HCT116 (cell line): ENCODE data around the gene DNAJC1. TPM values are rescaled to one million over a fixed set of nuclear protein-coding genes. Genes with fewer than 3 reads are reported as not detected.

ENCODE experiments used
- ATAC-seq: fragments of 200-7000 bp; cut with Tn5 transposase; 2 replicates; pipeline ENCODE4 v1.9.1; 2020; ENCODE audit warnings: mild to moderate bottlenecking, moderate library complexity
- BruUV-seq: library from RNA; stranded (reverse); fragments of 400-500 nt; replicated peaks from 2 replicates; lab custom pipeline; 2021; lab: Mats Ljungman, UMichigan
- CTCF ChIA-PET: fragments of 300-600 bp; sonication (Branson Sonifier 250); formaldehyde crosslinking; loops from one replicate; lab custom pipeline; 2021; ENCODE audit warnings: antibody characterized with exemption; lab: Charles Lee
- POLR2A ChIA-PET: fragments of 300-600, 350-600 bp; sonication (Branson Sonifier 250); formaldehyde crosslinking; loops from one replicate; lab custom pipeline; 2021; ENCODE audit warnings: antibody characterized with exemption; lab: Charles Lee
- RAD21 ChIA-PET, 2 experiments: fragments of 300-600 bp; sonication (Branson Sonifier 250); formaldehyde crosslinking; loops; one replicate each; lab custom pipeline; 2023; ENCODE audit warnings: low total read pairs in 2 of 2; ENCODE audit not compliant: uncharacterized antibody in 2 of 2, unreplicated experiment in 2 of 2, low non-redundant PET in 1 of 2; lab: Charles Lee
- DNase-seq: peaks from one replicate; pipeline ENCODE4 v3.0.0-alpha.2; 2010; ENCODE audit warnings: low read depth, low spot score
- H2AFZ ChIP-seq: fragments of 200-600 bp; shearing (Covaris generic), sonication (generic); 2 replicates; pipeline ENCODE4 v1.6.1; 2017; ENCODE audit warnings: low read depth, mixed run types, mixed read lengths, antibody characterized with exemption, low read length; ENCODE audit not compliant: poor library complexity, severe bottlenecking
- H3K27ac ChIP-seq: 2 replicates; pipeline ENCODE4 v1.5.1; 2012; ENCODE audit warnings: low read depth, low read length
- H3K27me3 ChIP-seq: fragments of 200-600 bp; sonication (generic); 2 replicates; pipeline ENCODE4 v1.6.1; 2016; ENCODE audit warnings: mixed run types, low read length, mixed read lengths; ENCODE audit not compliant: insufficient read depth
- H3K36me3 ChIP-seq, 2 experiments: fragments of 200-500 bp in 1 of 2; fragments of 200-600 bp in 1 of 2; sonication (Bioruptor generic) in 1 of 2; sonication (generic) in 1 of 2; 2 replicates each; pipeline versions ENCODE4 v1.5.1 to v1.6.1; 2014 to 2016; ENCODE audit warnings: low read length in 2 of 2, inconsistent platforms in 1 of 2, mixed read lengths in 1 of 2, mixed run types in 1 of 2; ENCODE audit not compliant: insufficient read depth in 2 of 2, control insufficient read depth in 1 of 2
- H3K4me1 ChIP-seq, 2 experiments: fragments of 200-600 bp in 1 of 2; sonication (generic) in 1 of 2; 2 replicates each; pipeline versions ENCODE4 v1.5.1 to v1.6.1; 2012 to 2017; ENCODE audit warnings: low read length in 2 of 2, inconsistent platforms in 1 of 2, mild to moderate bottlenecking in 1 of 2, mixed read lengths in 1 of 2, mixed run types in 1 of 2, moderate library complexity in 1 of 2; ENCODE audit not compliant: insufficient read depth in 2 of 2, control insufficient read depth in 1 of 2
- H3K4me2 ChIP-seq: fragments of 200-600 bp; sonication (generic); 2 replicates; pipeline ENCODE4 v1.6.1; 2017; ENCODE audit warnings: mixed run types, low read length, mixed read lengths
- H3K4me3 ChIP-seq, 2 experiments: fragments of 200-600 bp in 1 of 2; sonication (generic) in 1 of 2; replicated peaks in 1 of 2; 2 replicates each; pipeline ENCODE4 v1.5.1; 2011 to 2016; ENCODE audit warnings: low read length in 2 of 2, control low read depth in 1 of 2, low read depth in 1 of 2, mild to moderate bottlenecking in 1 of 2, mixed read lengths in 1 of 2, mixed run types in 1 of 2
- H3K79me2 ChIP-seq: fragments of 200-600 bp; sonication (generic); 2 replicates; pipeline ENCODE4 v1.6.1; 2017; ENCODE audit warnings: mild to moderate bottlenecking, mixed run types, low read length, moderate library complexity, mixed read lengths; ENCODE audit not compliant: insufficient read depth
- H3K9ac ChIP-seq: fragments of 200-600 bp; sonication (generic); 2 replicates; pipeline ENCODE4 v1.6.1; 2016; ENCODE audit warnings: low read length, mixed read lengths
- H3K9me2 ChIP-seq: fragments of 200-600 bp; sonication (generic), shearing (Covaris generic); 2 replicates; pipeline ENCODE4 v1.6.1; 2017; ENCODE audit warnings: mixed run types, mild to moderate bottlenecking, moderate library complexity; ENCODE audit not compliant: insufficient read depth
- H3K9me3 ChIP-seq, 2 experiments: fragments of 200-500 bp in 1 of 2; fragments of 200-600 bp in 1 of 2; sonication (Bioruptor generic) in 1 of 2; sonication (generic) in 1 of 2; 2 replicates each; pipeline ENCODE4 v1.6.1; 2014 to 2017; ENCODE audit warnings: low read length in 2 of 2, mixed read lengths in 2 of 2, inconsistent platforms in 1 of 2, low read depth in 1 of 2, mild to moderate bottlenecking in 1 of 2, mixed run types in 1 of 2, moderate library complexity in 1 of 2; ENCODE audit not compliant: control insufficient read depth in 1 of 2, insufficient read depth in 1 of 2
- H4K20me1 ChIP-seq: fragments of 200-600 bp; sonication (generic), shearing (Covaris generic); 2 replicates; pipeline ENCODE4 v1.6.1; 2017; ENCODE audit warnings: mixed run types, mild to moderate bottlenecking, moderate library complexity; ENCODE audit not compliant: insufficient read depth
- CBX3 ChIP-seq: IDR thresholded peaks from 2 replicates; pipeline ENCODE4 v1.6.1; 2012; ENCODE audit warnings: low read depth
- CTCF ChIP-seq, 3 experiments: fragments of 200-600 bp in 1 of 3; sonication (generic) in 1 of 3; IDR thresholded peaks in 2 of 3; conservative IDR thresholded peaks in 1 of 3; 2 replicates each; pipeline ENCODE4 v1.5.1; 2012 to 2017; ENCODE audit warnings: low read depth in 2 of 3, low read length in 2 of 3, antibody characterized with exemption in 1 of 3, borderline replicate concordance in 1 of 3, control low read depth in 1 of 3, mild to moderate bottlenecking in 1 of 3, mixed read lengths in 1 of 3, mixed run types in 1 of 3, moderate library complexity in 1 of 3; ENCODE audit not compliant: insufficient read depth in 1 of 3
- EZH2 ChIP-seq: fragments of 200-600 bp; sonication (generic); IDR thresholded peaks from 2 replicates; pipeline ENCODE4 v1.6.1; 2017; ENCODE audit warnings: antibody characterized with exemption, mixed run types
- SRF ChIP-seq: IDR thresholded peaks from 2 replicates; pipeline ENCODE4 v1.6.1; 2012; ENCODE audit warnings: low read depth
- ZBTB33 ChIP-seq: IDR thresholded peaks from 2 replicates; pipeline ENCODE4 v1.6.1; 2011; ENCODE audit warnings: mild to moderate bottlenecking, low read length, moderate library complexity; ENCODE audit not compliant: insufficient replicate concordance; ENCODE audit errors: extremely low read depth
- ZFX ChIP-seq: fragments of 450-650 bp; IDR thresholded peaks from 2 replicates; pipeline ENCODE4 v1.6.1; 2017
- intact Hi-C: fragments of 100-400 bp; cut with micrococcal nuclease; formaldehyde crosslinking; loops from 2 replicates; pipeline ENCODE4 v1.10.0; 2022
- total RNA-seq: library from RNA; stranded (reverse); gene quantifications from one replicate; pipeline ENCODE4 v1.2.1, GENCODE V29; 2021; ENCODE audit not compliant: unreplicated experiment

DNAJC1 gene
- total RNA-seq, 1 experiment from 2014 or later: 17.9 TPM

- Histone ChIP-seq H3K27ac (no peak overlapping the region), H3K9ac (no peak overlapping the region), H4K20me1 (no peaks in the 10 kb centered on the region), H3K4me1 (no peaks in the 10 kb centered on the region), H2AFZ (no peak overlapping the region), H3K9me3 (peaks cover 0 to 11% of the 10 kb centered on the region in 2 experiments; a peak in 2 of 4 replicates), H3K36me3 (no peaks in the 10 kb centered on the region), H3K4me3 (no peak overlapping the region), H3K4me2 (no peak overlapping the region), H3K9me2 (no peaks in the 10 kb centered on the region), H3K27me3 (no peaks in the 10 kb centered on the region), H3K79me2 (peaks cover 23% of the 10 kb centered on the region)
- ChIA-PET POLR2A (no interaction called here), RAD21 (no interaction called here), CTCF (interaction anchor here (0.8 kb wide), 1 partner anchor 18 kb away, joined by 4 read pairs; no protein-coding TSS in a partner anchor)
- no TSS peak for BruUV-seq
- no peak for ATAC-seq
- intact Hi-C loops: no loop called here
- TF ChIP-seq ZBTB33 (no peak), SRF (no peak), CBX3 (no peak), ZFX (no peak), EZH2 (no peak), CTCF (IDR thresholded peaks at IDR 0.05 in 2 of 3, conservative IDR thresholded peaks at IDR 0.05 in 1 of 3; ENCODE audit: borderline replicate concordance in 1 of 3, insufficient read depth in 1 of 3, low read depth in 2 of 3, low read length in 2 of 3) (no peak)
- DNase-seq: no peak
These were observed 68.0 kb downstream of the DNAJC1 start for GRCh38 chr10:21935439-21936023.
